ENCODE measurements around the gene ZNF3.
A peak's percentile ranks its signal among the peaks of the same experiment; 100 is the strongest.
"Not testable (repeated sequence)": the region's sequence is repeated elsewhere in the genome, so short reads cannot be mapped to it uniquely, and the experiment has no call there.

Gene ZNF3

DNA sequence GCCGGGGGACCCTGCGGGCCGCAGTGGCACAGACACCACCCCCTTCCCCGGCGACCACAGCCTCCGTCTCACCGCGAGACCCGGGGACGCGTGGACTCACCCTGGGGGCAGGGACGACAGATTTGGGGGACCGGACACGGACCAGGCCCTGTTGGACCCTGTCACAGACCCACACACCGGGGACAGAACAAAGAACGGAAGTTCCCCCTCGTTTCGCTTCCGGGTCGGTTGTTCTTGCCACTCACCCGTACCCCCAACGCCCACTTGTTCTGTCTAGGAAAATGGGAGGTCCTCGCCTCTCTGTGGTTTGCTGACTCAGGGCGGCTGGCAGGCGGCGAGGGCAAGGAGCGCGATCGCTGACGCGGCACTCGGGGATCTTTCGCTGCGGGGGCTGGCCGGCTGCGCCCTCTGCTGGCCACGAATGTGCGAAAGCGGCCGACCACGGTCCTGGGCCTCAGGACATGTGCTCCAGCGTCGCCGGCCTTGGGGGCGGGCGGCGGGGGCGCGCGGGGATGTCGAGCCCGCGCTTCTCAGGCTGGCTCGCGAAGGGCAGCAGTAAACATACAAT, at the start of gene ZNF3:
Gene ZNF3, minus strand, starts transcription at position 189 of the 568 bp plus-strand sequence. CDS start 4,366 bp downstream, outside the sequence.
- Histone ChIP-seq H3K36me3 (ENCODE audit: low read depth) (peaks cover 36% of the 10 kb centered on the region), H3K9me3 (ENCODE audit: severe bottlenecking) (no peaks in the 10 kb centered on the region), H3K4me1 (ENCODE audit: insufficient read depth, poor library complexity, severe bottlenecking) (peaks cover 10% of the 10 kb centered on the region), H3K27ac (ENCODE audit: poor library complexity, severe bottlenecking) (peak within 1 kb of the TSS; percentile 33), H3K4me3 (ENCODE audit: severe bottlenecking) (peak within 1 kb of the TSS; percentile 97), H3K27me3 (ENCODE audit: insufficient read depth, poor library complexity, severe bottlenecking) (no peaks in the 10 kb centered on the region)
- peak; percentile 97 for DNase-seq (ENCODE audit: low spot score)
- TF ChIP-seq, protein P1, sequence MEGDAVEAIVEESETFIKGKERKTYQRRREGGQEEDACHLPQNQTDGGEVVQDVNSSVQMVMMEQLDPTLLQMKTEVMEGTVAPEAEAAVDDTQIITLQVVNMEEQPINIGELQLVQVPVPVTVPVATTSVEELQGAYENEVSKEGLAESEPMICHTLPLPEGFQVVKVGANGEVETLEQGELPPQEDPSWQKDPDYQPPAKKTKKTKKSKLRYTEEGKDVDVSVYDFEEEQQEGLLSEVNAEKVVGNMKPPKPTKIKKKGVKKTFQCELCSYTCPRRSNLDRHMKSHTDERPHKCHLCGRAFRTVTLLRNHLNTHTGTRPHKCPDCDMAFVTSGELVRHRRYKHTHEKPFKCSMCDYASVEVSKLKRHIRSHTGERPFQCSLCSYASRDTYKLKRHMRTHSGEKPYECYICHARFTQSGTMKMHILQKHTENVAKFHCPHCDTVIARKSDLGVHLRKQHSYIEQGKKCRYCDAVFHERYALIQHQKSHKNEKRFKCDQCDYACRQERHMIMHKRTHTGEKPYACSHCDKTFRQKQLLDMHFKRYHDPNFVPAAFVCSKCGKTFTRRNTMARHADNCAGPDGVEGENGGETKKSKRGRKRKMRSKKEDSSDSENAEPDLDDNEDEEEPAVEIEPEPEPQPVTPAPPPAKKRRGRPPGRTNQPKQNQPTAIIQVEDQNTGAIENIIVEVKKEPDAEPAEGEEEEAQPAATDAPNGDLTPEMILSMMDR (IDR thresholded peaks at IDR 0.05; ENCODE audit: poor library complexity, severe bottlenecking): peak; percentile 98
- ATAC-seq (ENCODE audit: low read depth): peak; percentile 87

GRCh38 chr7:100130608-100131453, 49.3 kb upstream of the ZNF3 start:
- H3K9me3 ChIP-seq (ENCODE audit: severe bottlenecking): no peaks in the 10 kb centered on the region
- peaks cover 1% of the 10 kb centered on the region for H3K4me1 ChIP-seq (ENCODE audit: insufficient read depth, poor library complexity, severe bottlenecking)
- TF ChIP-seq, protein P1 (IDR thresholded peaks at IDR 0.05; ENCODE audit: poor library complexity, severe bottlenecking): peak; percentile 78
- no peak overlapping the region for H3K4me3 ChIP-seq (ENCODE audit: severe bottlenecking)
- ATAC-seq (ENCODE audit: low read depth) (no peak), DNase-seq (ENCODE audit: low spot score) (no peak)
- H3K27ac ChIP-seq (ENCODE audit: poor library complexity, severe bottlenecking): no peak overlapping the region
- H3K36me3 ChIP-seq (ENCODE audit: low read depth): no peaks in the 10 kb centered on the region
- H3K27me3 ChIP-seq (ENCODE audit: insufficient read depth, poor library complexity, severe bottlenecking): no peaks in the 10 kb centered on the region

DNA sequence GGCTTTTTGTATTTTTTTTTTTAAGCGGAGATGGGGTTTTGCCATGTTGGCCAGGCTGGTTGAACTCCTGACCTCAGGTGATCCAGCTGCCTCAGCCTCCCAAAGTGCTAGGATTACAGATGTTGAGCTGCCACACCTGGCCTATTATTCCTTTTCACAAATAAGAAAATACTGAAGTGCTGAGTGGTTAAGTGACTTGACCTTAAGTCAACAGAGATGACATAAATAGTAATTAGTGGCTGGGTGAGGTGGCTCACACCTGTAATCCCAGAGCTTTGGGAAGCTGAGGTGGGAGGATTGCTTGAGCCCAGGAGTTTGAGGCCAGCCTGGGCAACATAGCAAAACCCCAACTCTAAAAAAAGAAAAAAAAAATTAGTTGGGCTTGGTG, 48.7 kb upstream of the ZNF3 start:
- H3K4me1 ChIP-seq (ENCODE audit: insufficient read depth, poor library complexity, severe bottlenecking); DNase-seq (ENCODE audit: low spot score); ATAC-seq (ENCODE audit: low read depth); H3K36me3 ChIP-seq (ENCODE audit: low read depth); H3K4me3 ChIP-seq (ENCODE audit: severe bottlenecking); H3K27ac ChIP-seq (ENCODE audit: poor library complexity, severe bottlenecking); H3K27me3 ChIP-seq (ENCODE audit: insufficient read depth, poor library complexity, severe bottlenecking); H3K9me3 ChIP-seq (ENCODE audit: severe bottlenecking): not testable (repeated sequence)

GRCh38 chr7:100128637-100128963, 47.1 kb upstream of the ZNF3 start:
- Histone ChIP-seq H3K4me3 (ENCODE audit: severe bottlenecking) (no peak overlapping the region), H3K9me3 (ENCODE audit: severe bottlenecking) (no peaks in the 10 kb centered on the region), H3K36me3 (ENCODE audit: low read depth) (no peaks in the 10 kb centered on the region), H3K27me3 (ENCODE audit: insufficient read depth, poor library complexity, severe bottlenecking) (no peaks in the 10 kb centered on the region), H3K27ac (ENCODE audit: poor library complexity, severe bottlenecking) (no peak overlapping the region), H3K4me1 (ENCODE audit: insufficient read depth, poor library complexity, severe bottlenecking) (peaks cover 5% of the 10 kb centered on the region)
- ATAC-seq (ENCODE audit: low read depth): no peak
- DNase-seq (ENCODE audit: low spot score): no peak
- TF ChIP-seq, protein P1 (IDR thresholded peaks at IDR 0.05; ENCODE audit: poor library complexity, severe bottlenecking): no peak

- H3K4me3 ChIP-seq (ENCODE audit: severe bottlenecking): peak overlapping the region; percentile 61
- TF ChIP-seq, protein P1 (IDR thresholded peaks at IDR 0.05; ENCODE audit: poor library complexity, severe bottlenecking): no peak
- H3K36me3 ChIP-seq (ENCODE audit: low read depth): no peaks in the 10 kb centered on the region
- H3K27me3 ChIP-seq (ENCODE audit: insufficient read depth, poor library complexity, severe bottlenecking): no peaks in the 10 kb centered on the region
- H3K27ac ChIP-seq (ENCODE audit: poor library complexity, severe bottlenecking): peak overlapping the region; percentile 89
- no peak for DNase-seq (ENCODE audit: low spot score)
- peak; percentile 9; the same call in 1 of the 3 replicates for ATAC-seq (ENCODE audit: low read depth)
- peaks cover 5% of the 10 kb centered on the region for H3K4me1 ChIP-seq (ENCODE audit: insufficient read depth, poor library complexity, severe bottlenecking)
- no peaks in the 10 kb centered on the region for H3K9me3 ChIP-seq (ENCODE audit: severe bottlenecking)
Measured at GRCh38 chr7:100127866-100128636, 46.5 kb upstream of the ZNF3 start.
